ENCODE data around the gene NPHS1.

Gene NPHS1

GRCh38 chr19:35782589-35782988 lies 69.7 kb downstream of the NPHS1 start:
- TF ChIP-seq CTCF (IDR thresholded peaks at IDR 0.05; ENCODE audit: borderline replicate concordance, insufficient read depth, low read depth, low read length): no peak
- H3K4me3 ChIP-seq (ENCODE audit: low read depth, low read length): no peak overlapping the region

GRCh38 chr19:35781650-35782049 lies 70.7 kb downstream of the NPHS1 start:
- TF ChIP-seq CTCF (IDR thresholded peaks at IDR 0.05; ENCODE audit: borderline replicate concordance, insufficient read depth, low read depth, low read length): no peak
- no peak overlapping the region for H3K4me3 ChIP-seq (ENCODE audit: low read depth, low read length)

GRCh38 chr19:35780717-35781116 lies 71.6 kb downstream of the NPHS1 start:
- H3K4me3 ChIP-seq (ENCODE audit: low read depth, low read length): no peak overlapping the region
- TF ChIP-seq CTCF (IDR thresholded peaks at IDR 0.05; ENCODE audit: borderline replicate concordance, insufficient read depth, low read depth, low read length): no peak

GRCh38 chr19:35780058-35780457 lies 72.2 kb downstream of the NPHS1 start:
- no peak overlapping the region for H3K4me3 ChIP-seq (ENCODE audit: low read depth, low read length)
- no peak for TF ChIP-seq CTCF (IDR thresholded peaks at IDR 0.05; ENCODE audit: borderline replicate concordance, insufficient read depth, low read depth, low read length)

- TF ChIP-seq CTCF (IDR thresholded peaks at IDR 0.05; ENCODE audit: borderline replicate concordance, insufficient read depth, low read depth, low read length): no peak
- H3K4me3 ChIP-seq (ENCODE audit: low read depth, low read length): no peak overlapping the region
Measured at GRCh38 chr19:35779033-35779432, 73.3 kb downstream of the NPHS1 start.

- no peak overlapping the region for H3K4me3 ChIP-seq (ENCODE audit: low read depth, low read length)
- TF ChIP-seq CTCF (IDR thresholded peaks at IDR 0.05; ENCODE audit: borderline replicate concordance, insufficient read depth, low read depth, low read length): no peak
Measured at GRCh38 chr19:35777961-35778360, 74.3 kb downstream of the NPHS1 start.

- no peak overlapping the region for H3K4me3 ChIP-seq (ENCODE audit: low read depth, low read length)
- TF ChIP-seq CTCF (IDR thresholded peaks at IDR 0.05; ENCODE audit: borderline replicate concordance, insufficient read depth, low read depth, low read length): no peak
Measured at GRCh38 chr19:35777086-35777841, 75.0 kb downstream of the NPHS1 start.

Measured in GM12875 (cell line).